Loucy (cell line): ENCODE results near the gene CIAPIN1.

Source experiments
- EZH2phosphoT487 ChIP-seq: fragments of 200-600 bp; IDR thresholded peaks from 2 replicates; pipeline ENCODE4 v1.6.1; 2018; ENCODE audit warnings: antibody characterized with exemption, mild to moderate bottlenecking, moderate library complexity, borderline replicate concordance
- TF ChIP-seq, protein P1 (sequence below): fragments of 200-600 bp; sonication (generic); conservative IDR thresholded peaks from 2 replicates; pipeline ENCODE4 v1.5.1; 2014; ENCODE audit warnings: mild to moderate bottlenecking, antibody characterized with exemption, low read length

DNA sequence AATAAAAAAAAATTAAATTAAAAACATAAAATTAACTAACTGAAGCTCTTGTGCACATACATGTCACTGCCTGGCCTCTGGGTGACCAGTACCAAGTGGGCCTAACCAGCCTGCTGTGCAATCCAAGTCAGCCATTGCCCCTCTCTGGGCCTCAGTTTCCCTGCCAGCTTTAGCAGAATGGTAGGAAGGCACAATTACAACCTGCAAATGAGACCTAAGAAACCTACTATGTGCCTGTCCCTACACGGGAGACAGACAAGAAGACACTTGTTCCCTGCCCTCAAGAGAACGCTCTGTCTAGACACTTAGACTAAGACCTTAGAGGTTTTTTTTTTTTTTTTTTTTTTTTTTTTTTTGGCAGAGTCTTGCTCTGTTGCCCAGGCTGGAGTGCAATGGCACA, 1.7 kb downstream of the CIAPIN1 start:
- TF ChIP-seq, protein P1, sequence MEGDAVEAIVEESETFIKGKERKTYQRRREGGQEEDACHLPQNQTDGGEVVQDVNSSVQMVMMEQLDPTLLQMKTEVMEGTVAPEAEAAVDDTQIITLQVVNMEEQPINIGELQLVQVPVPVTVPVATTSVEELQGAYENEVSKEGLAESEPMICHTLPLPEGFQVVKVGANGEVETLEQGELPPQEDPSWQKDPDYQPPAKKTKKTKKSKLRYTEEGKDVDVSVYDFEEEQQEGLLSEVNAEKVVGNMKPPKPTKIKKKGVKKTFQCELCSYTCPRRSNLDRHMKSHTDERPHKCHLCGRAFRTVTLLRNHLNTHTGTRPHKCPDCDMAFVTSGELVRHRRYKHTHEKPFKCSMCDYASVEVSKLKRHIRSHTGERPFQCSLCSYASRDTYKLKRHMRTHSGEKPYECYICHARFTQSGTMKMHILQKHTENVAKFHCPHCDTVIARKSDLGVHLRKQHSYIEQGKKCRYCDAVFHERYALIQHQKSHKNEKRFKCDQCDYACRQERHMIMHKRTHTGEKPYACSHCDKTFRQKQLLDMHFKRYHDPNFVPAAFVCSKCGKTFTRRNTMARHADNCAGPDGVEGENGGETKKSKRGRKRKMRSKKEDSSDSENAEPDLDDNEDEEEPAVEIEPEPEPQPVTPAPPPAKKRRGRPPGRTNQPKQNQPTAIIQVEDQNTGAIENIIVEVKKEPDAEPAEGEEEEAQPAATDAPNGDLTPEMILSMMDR: no peak
- no peak for TF ChIP-seq EZH2phosphoT487
